GM21360 (cell line): ENCODE results near the gene IMMP2L.
"Not testable (repeated sequence)": the region's sequence is repeated elsewhere in the genome, so short reads cannot be mapped to it uniquely, and the experiment has no call there.

Experiments used
- ATAC-seq: cut with Tn5 transposase; IDR thresholded peaks from one replicate; pipeline ENCODE4 v1.9.1; 2021; ENCODE audit warnings: mild to moderate bottlenecking, moderate library complexity; ENCODE audit not compliant: unreplicated experiment

IMMP2L gene

GRCh38 chr7:111473449-111474198 lies 88.7 kb downstream of the IMMP2L start:
- no peak for ATAC-seq

- ATAC-seq = no peak
Measured at GRCh38 chr7:111470998-111471397, 91.3 kb downstream of the IMMP2L start.

GRCh38 chr7:111469894-111470293 lies 92.4 kb downstream of the IMMP2L start:
- ATAC-seq = not testable (repeated sequence)

- not testable (repeated sequence) for ATAC-seq
Measured at GRCh38 chr7:111465774-111466173, 96.5 kb downstream of the IMMP2L start.

GRCh38 chr7:111460695-111461094 lies 101.6 kb downstream of the IMMP2L start:
- no peak for ATAC-seq

- no peak for ATAC-seq
Measured at GRCh38 chr7:111459757-111460280, 102.5 kb downstream of the IMMP2L start.

GRCh38 chr7:111459065-111459756 lies 103.1 kb downstream of the IMMP2L start:
- ATAC-seq = no peak

GRCh38 chr7:111450705-111451104 lies 111.6 kb downstream of the IMMP2L start:
- ATAC-seq = not testable (repeated sequence)

- not testable (repeated sequence) for ATAC-seq
Measured at GRCh38 chr7:111447502-111447901, 114.8 kb downstream of the IMMP2L start.

- ATAC-seq = no peak
Measured at GRCh38 chr7:111439977-111440376, 122.3 kb downstream of the IMMP2L start.

- no peak for ATAC-seq
Measured at GRCh38 chr7:111438369-111439289, 123.7 kb downstream of the IMMP2L start.

GRCh38 chr7:111437736-111438135 lies 124.6 kb downstream of the IMMP2L start:
- ATAC-seq = no peak

- no peak for ATAC-seq
Measured at GRCh38 chr7:111436608-111437007, 125.7 kb downstream of the IMMP2L start.

- no peak for ATAC-seq
Measured at GRCh38 chr7:111433426-111433825, 128.9 kb downstream of the IMMP2L start.

- no peak for ATAC-seq
Measured at GRCh38 chr7:111429781-111430180, 132.5 kb downstream of the IMMP2L start.

GRCh38 chr7:111424768-111425167 lies 137.5 kb downstream of the IMMP2L start:
- ATAC-seq = no peak

- no peak for ATAC-seq
Measured at GRCh38 chr7:111414374-111414773, 147.9 kb downstream of the IMMP2L start.

GRCh38 chr7:111413739-111414138 lies 148.6 kb downstream of the IMMP2L start:
- no peak for ATAC-seq

- ATAC-seq = no peak
Measured at GRCh38 chr7:111410899-111411298, 151.4 kb downstream of the IMMP2L start.

- ATAC-seq = no peak
Measured at GRCh38 chr7:111409714-111410422, 152.4 kb downstream of the IMMP2L start.
